A673 (cell line): ENCODE results near the gene NACA. TPM values are rescaled to one million over a fixed set of nuclear protein-coding genes. Genes with fewer than 3 reads are reported as not detected.
"Not testable (repeated sequence)": the region's sequence is repeated elsewhere in the genome, so short reads cannot be mapped to it uniquely, and the experiment has no call there.

Experiments
- BruUV-seq: library from RNA; stranded (reverse); fragments of 400-500 nt; replicated peaks from 2 replicates; lab custom pipeline; 2021; lab: Mats Ljungman, UMichigan
- CTCF ChIA-PET: fragments of 300-600 bp; sonication (Branson Sonifier 250); formaldehyde crosslinking; loops from one replicate; lab custom pipeline; 2022; ENCODE audit warnings: antibody characterized with exemption; lab: Charles Lee
- POLR2A ChIA-PET: fragments of 300-600 bp; sonication (Branson Sonifier 250); formaldehyde crosslinking; loops from one replicate; lab custom pipeline; 2022; ENCODE audit warnings: antibody characterized with exemption; ENCODE audit not compliant: low non-redundant PET; lab: Charles Lee
- DNase-seq: peaks from one replicate; pipeline ENCODE4 v3.0.0-alpha.2; 2015; ENCODE audit warnings: low spot score
- H3K27ac ChIP-seq: fragments of 200-600 bp; sonication (generic); 2 replicates; pipeline ENCODE4 v1.5.1; 2016; ENCODE audit warnings: mixed run types, low read depth, mild to moderate bottlenecking, mixed read lengths, antibody characterized with exemption, low read length; ENCODE audit not compliant: poor library complexity, severe bottlenecking
- H3K27me3 ChIP-seq: fragments of 200-600 bp; sonication (generic); replicated peaks from 2 replicates; pipeline ENCODE4 v1.6.1; 2017; ENCODE audit warnings: mixed run types, low read depth, mild to moderate bottlenecking, mixed read lengths, antibody characterized with exemption, low read length; ENCODE audit not compliant: insufficient read depth, poor library complexity
- H3K36me3 ChIP-seq: fragments of 200-600 bp; sonication (generic); 2 replicates; pipeline ENCODE4 v1.6.1; 2016; ENCODE audit warnings: mixed run types, mild to moderate bottlenecking, mixed read lengths, antibody characterized with exemption, low read length; ENCODE audit not compliant: insufficient read depth, poor library complexity, severe bottlenecking
- H3K4me1 ChIP-seq: fragments of 200-600 bp; sonication (generic); 2 replicates; pipeline ENCODE4 v1.6.1; 2017; ENCODE audit warnings: mixed run types, mild to moderate bottlenecking, mixed read lengths, antibody characterized with exemption, low read length; ENCODE audit not compliant: insufficient read depth, poor library complexity, severe bottlenecking
- H3K4me3 ChIP-seq: fragments of 200-600 bp; sonication (generic); 2 replicates; pipeline ENCODE4 v1.5.1; 2016; ENCODE audit warnings: low read depth, mixed run types, mild to moderate bottlenecking, mixed read lengths, low read length; ENCODE audit not compliant: poor library complexity, severe bottlenecking
- H3K9me3 ChIP-seq: fragments of 200-600 bp; sonication (generic); 2 replicates; pipeline ENCODE4 v1.6.1; 2016; ENCODE audit warnings: mixed run types, low read depth, mild to moderate bottlenecking, mixed read lengths, antibody characterized with exemption, low read length; ENCODE audit not compliant: poor library complexity, severe bottlenecking
- EZH2 ChIP-seq: fragments of 200-600 bp; sonication (generic); IDR thresholded peaks from 2 replicates; pipeline ENCODE4 v1.6.1; 2017; ENCODE audit warnings: borderline replicate concordance, low read depth, mild to moderate bottlenecking, mixed read lengths, antibody characterized with exemption, low read length; ENCODE audit not compliant: poor library complexity, severe bottlenecking
- intact Hi-C: fragments of 100-400 bp; cut with micrococcal nuclease; formaldehyde crosslinking; loops from one replicate; pipeline ENCODE4 v1.10.0; 2022; ENCODE audit not compliant: unreplicated experiment
- total RNA-seq: library from RNA; stranded (reverse); gene quantifications from 2 replicates; pipeline ENCODE4 v1.2.3, GENCODE V29; 2021
- TF ChIP-seq, protein P1 (sequence below): fragments of 300-800, 200-600 bp; sonication (generic); conservative IDR thresholded peaks from 2 replicates; pipeline ENCODE4 v1.5.1; 2017; ENCODE audit warnings: low read depth, mild to moderate bottlenecking, antibody characterized with exemption, low read length, moderate library complexity, mixed read lengths

The NACA gene
- total RNA-seq, 1 experiment from 2014 or later: 908 TPM

DNA sequence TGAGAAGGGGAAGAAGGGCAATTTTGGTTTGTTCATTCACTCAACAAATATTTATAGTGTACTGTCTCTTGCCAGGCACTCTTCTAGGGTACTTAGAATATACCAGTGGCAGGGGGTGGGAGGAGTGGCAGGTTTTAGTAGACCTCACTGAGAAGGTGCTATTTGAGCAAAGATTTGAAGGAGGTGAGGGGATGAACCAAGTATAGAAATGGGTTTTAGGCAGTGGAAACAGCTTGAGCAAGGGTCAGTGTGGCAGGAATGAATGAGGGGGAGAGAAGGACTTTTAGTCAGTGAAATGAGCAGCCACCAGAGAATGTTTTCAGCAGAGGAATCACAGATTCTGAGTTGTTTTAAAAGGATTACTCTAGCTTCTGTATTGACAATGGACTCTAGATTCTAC is 24.8 kb upstream of the NACA start:
- Histone ChIP-seq H3K36me3 (peaks cover 36% of the 10 kb centered on the region), H3K4me3 (no peak overlapping the region), H3K9me3 (no peaks in the 10 kb centered on the region), H3K27me3 (no peaks in the 10 kb centered on the region), H3K4me1 (peaks cover 14% of the 10 kb centered on the region), H3K27ac (no peak overlapping the region)
- no TSS peak for BruUV-seq
- intact Hi-C loops: loop anchor here (2.0 to 10.0 kb wide), 2 partner anchors 63 to 435 kb away; no protein-coding TSS in a partner anchor
- TF ChIP-seq, protein P1, sequence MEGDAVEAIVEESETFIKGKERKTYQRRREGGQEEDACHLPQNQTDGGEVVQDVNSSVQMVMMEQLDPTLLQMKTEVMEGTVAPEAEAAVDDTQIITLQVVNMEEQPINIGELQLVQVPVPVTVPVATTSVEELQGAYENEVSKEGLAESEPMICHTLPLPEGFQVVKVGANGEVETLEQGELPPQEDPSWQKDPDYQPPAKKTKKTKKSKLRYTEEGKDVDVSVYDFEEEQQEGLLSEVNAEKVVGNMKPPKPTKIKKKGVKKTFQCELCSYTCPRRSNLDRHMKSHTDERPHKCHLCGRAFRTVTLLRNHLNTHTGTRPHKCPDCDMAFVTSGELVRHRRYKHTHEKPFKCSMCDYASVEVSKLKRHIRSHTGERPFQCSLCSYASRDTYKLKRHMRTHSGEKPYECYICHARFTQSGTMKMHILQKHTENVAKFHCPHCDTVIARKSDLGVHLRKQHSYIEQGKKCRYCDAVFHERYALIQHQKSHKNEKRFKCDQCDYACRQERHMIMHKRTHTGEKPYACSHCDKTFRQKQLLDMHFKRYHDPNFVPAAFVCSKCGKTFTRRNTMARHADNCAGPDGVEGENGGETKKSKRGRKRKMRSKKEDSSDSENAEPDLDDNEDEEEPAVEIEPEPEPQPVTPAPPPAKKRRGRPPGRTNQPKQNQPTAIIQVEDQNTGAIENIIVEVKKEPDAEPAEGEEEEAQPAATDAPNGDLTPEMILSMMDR: no peak
- TF ChIP-seq EZH2: no peak
- POLR2A ChIA-PET: no interaction called here
- no peak for DNase-seq
- CTCF ChIA-PET: no interaction called here

DNA sequence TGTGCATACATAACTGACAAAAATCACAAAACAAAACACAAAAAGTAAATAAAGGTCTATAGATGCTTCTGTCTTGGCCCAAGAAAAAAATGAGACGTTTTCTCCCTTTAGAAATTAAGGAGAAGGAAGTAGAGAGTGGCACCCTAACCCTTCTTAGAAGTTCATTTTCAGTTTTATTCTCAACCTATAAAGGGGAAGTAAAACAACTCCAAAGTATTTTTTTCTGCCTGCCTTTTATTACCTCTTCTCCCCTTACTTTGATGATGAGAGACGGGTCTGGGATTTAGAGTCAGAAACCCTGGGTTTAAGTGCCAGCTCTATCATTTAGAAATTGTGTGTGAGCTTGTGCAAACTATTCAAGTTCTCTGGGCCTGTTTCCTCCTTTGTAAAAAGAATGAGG is 24.3 kb upstream of the NACA start:
- peaks cover 14% of the 10 kb centered on the region for H3K4me1 ChIP-seq
- no peaks in the 10 kb centered on the region for H3K9me3 ChIP-seq
- POLR2A ChIA-PET: no interaction called here
- no peak overlapping the region for H3K27ac ChIP-seq
- DNase-seq: no peak
- H3K36me3 ChIP-seq: peaks cover 41% of the 10 kb centered on the region
- no peak overlapping the region for H3K4me3 ChIP-seq
- no TSS peak for BruUV-seq
- TF ChIP-seq, protein P1: no peak
- no peak for TF ChIP-seq EZH2
- intact Hi-C loops: no loop called here
- no peaks in the 10 kb centered on the region for H3K27me3 ChIP-seq
- CTCF ChIA-PET: no interaction called here

DNA sequence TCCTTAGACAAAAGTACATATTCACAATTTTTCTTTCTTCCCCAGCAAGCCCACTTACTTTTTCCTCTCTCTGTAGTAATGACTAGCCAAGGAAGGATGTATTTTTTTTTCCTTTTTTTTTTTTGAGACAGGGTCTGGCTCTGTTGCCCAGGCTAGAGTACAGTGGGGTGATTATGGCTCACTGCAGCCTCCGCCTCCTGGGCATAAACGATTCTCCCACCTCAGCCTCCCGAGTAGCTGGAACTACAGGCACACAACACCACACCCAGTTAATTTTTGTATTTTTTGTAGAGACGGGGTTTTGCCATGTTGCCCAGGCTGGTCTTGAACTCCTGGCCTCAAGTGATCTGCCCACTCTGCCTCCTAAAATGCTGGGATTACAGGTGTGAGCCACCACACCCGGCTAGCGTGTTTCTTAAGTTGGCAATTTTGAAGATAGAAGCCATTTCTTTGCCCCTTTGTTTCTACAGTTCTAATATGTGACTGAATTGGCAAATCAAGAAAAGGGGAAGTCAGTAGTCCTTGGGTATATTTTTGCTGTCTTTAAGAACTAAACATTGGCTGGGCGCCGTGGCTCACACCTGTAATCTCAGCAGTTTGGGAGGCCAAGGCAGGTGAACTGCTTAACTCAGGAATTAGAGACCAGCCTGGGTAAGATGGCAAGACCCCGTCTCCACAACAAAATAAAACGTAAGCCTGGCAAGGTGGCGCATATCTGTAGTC is 3.2 kb upstream of the NACA start:
- peaks cover 36% of the 10 kb centered on the region for H3K36me3 ChIP-seq
- H3K27me3 ChIP-seq: no peaks in the 10 kb centered on the region
- intact Hi-C loops: no loop called here
- no TSS peak for BruUV-seq
- H3K4me3 ChIP-seq: no peak overlapping the region
- no peak for TF ChIP-seq EZH2
- TF ChIP-seq, protein P1: no peak
- no peak for DNase-seq
- peaks cover 5% of the 10 kb centered on the region for H3K4me1 ChIP-seq
- POLR2A ChIA-PET: no interaction called here
- H3K9me3 ChIP-seq: no peaks in the 10 kb centered on the region
- CTCF ChIA-PET: no interaction called here
- H3K27ac ChIP-seq: no peak overlapping the region

DNA sequence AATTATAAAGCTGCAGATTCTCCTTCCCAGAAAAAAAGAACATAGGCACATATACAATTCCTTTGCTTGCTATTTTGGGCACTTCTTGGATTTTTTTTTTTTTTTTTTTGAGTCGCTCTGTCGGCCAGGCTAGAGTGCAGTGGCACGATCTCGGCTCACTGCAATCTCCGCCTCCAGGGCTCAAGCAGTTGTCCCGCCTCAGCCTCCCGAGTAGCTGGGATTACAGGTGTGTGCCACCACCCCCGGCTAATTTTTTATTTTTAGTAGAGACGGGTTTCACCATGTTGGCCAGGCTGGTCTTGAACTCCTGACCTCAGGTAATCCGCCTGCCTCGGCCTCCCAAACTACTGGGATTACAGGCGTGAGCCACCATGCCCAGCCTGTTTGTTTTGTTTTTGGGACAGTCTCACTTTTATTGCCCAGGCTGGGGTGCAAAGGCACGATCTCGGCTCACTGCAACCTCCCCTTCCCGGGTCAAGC is 1.1 kb upstream of the NACA start:
- POLR2A ChIA-PET, DNase-seq, H3K9me3 ChIP-seq, H3K27me3 ChIP-seq, intact Hi-C loops, BruUV-seq: not testable (repeated sequence)
- CTCF ChIA-PET: interaction anchor here (1.4 kb wide), 1 partner anchor 90 kb away, joined by 5 read pairs; no protein-coding TSS in a partner anchor
- H3K27ac ChIP-seq: peak overlapping the region; percentile 96
- H3K4me3 ChIP-seq: peak overlapping the region; percentile 89
- H3K36me3 ChIP-seq: peaks cover 44% of the 10 kb centered on the region
- H3K4me1 ChIP-seq: peaks cover 23% of the 10 kb centered on the region
